GDM1 (cell line): ENCODE data around the gene SRPRB.

Experiments used
- DNase-seq: peaks from one replicate; lab custom pipeline; 2025; lab: John Stamatoyannopoulos, UW

Gene SRPRB

GRCh38 chr3:133840767-133841166, 35.2 kb downstream of the SRPRB start:
- no peak for DNase-seq

GRCh38 chr3:133841196-133841595, 35.6 kb downstream of the SRPRB start:
- DNase-seq, result no peak

DNA sequence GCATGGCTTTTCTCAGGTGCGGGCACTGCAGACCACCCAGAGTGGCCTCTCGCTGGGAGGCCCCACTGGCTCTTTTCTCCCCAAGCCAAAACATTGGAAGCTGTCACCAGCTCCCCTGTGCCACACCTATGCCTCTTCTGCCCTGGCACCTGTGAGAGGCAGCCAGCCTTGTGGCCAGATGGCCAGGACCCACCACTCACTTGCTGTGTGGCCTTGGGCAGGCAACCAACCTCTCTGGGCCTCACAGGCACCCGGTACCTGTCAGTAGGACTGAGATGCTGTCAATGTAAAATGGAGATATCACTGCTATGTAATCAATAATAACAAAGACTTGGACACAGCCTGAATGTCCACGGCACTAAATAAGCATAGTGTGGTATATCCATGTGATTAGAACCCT, 36.5 kb downstream of the SRPRB start:
- no peak for DNase-seq

DNA sequence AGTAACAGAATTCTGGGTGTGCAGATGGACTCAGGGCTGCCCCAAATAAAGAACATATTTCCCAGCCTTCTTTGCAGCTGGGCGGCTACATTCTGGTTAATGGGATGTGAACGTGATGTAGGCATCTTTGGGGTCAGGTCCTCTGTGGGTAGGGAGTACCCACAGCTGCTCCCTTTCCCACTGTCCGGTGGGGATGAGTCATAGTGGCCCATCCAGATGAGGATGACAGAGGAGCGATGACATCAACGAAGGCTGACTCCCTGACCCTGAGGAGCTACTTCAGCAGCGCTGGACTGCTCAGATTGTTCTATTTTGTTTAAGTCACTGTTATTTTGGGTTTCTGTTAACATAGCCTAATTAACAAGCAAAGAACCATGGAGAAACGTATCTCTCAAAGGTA, 38.0 kb downstream of the SRPRB start:
- no peak for DNase-seq

GRCh38 chr3:133845127-133845526, 39.5 kb downstream of the SRPRB start:
- no peak for DNase-seq

GRCh38 chr3:133849346-133849745, 43.7 kb downstream of the SRPRB start:
- no peak for DNase-seq

GRCh38 chr3:133850034-133850433, 44.4 kb downstream of the SRPRB start:
- DNase-seq, result no peak

GRCh38 chr3:133851266-133851906, 45.8 kb downstream of the SRPRB start:
- DNase-seq, result no peak

DNA sequence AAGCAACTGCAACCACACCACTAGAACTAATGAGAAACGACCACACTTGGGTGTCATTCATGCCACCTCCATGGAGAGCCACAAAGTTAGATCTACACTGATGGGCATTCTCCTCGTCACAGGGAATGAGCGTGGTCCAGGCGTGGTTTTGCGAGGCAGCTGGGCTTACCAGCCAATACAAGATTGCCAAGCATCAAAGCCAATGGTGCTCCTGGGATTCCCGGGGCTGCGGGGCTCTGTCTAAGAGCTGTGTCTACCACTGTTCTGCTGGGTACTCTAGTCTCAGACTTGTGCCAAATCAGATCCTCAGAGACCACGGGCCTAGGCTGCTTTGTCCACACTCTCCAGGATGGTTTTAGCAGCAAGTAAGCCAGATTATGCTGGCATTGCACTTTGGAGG, 46.3 kb downstream of the SRPRB start:
- no peak for DNase-seq

- DNase-seq, result no peak
Observed at GRCh38 chr3:133853063-133853924, 47.7 kb downstream of the SRPRB start.

DNA sequence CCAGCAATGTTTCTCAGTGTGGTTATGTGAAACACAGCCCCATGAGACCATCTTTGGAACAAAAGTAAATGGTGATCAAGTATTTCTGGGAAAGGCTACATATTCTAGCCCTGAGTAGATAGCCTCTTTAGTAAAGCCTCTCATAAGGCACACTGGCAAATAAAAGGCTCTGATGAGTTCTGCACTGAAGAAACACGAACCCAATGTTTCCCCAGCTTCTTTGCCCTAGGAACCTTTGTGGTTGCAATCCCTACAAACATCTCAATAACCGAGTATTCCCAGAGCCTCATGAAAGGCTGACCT, 48.3 kb downstream of the SRPRB start:
- no peak for DNase-seq

GRCh38 chr3:133854264-133855001, 48.8 kb downstream of the SRPRB start:
- DNase-seq, result no peak

- no peak for DNase-seq
Observed at GRCh38 chr3:133855002-133855370, 49.4 kb downstream of the SRPRB start.

DNA sequence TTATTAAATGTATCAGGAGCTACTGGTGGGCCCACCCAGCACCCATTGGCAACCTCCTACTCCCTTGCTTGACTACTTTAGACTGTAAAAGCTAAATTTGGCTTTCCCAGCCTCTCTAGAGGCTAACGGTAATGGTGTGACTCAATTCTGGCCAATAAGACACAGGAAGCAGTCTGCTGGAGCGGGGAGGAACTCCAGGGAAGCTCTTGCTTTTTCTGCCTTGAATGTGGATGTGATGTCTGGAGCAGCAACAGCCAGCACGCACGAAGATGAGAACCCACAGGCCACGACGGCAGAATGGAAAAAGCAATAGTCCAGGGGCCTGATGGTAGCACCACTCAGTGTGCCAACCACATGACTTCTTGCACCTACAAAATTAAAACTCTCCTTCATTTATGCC, 50.2 kb downstream of the SRPRB start:
- no peak for DNase-seq

- DNase-seq, result no peak
Observed at GRCh38 chr3:133856316-133856715, 50.7 kb downstream of the SRPRB start.

GRCh38 chr3:133857767-133858166, 52.2 kb downstream of the SRPRB start:
- DNase-seq, result peak; percentile 32

GRCh38 chr3:133859381-133860234, 54.0 kb downstream of the SRPRB start:
- DNase-seq, result no peak

DNA sequence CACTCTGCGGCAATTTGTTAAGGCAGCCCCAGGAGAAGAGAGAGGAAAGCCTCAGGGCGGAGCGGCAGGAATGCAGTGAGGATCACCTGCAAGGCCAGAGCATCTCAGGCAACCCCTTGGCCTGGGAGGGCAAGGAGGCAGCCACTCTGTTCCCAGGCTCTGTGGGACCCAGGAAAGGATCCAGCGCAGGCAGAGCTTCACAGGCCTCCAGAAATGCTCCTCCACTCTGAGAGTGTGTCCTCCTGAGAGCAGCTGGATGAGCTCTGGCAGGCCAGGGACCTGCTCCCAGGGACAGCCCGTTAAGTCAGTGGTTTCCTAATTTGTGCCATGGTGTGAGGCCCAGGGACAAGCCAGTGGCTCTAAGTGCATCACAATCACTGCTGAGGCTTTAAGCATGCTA, 54.9 kb downstream of the SRPRB start:
- DNase-seq, result no peak

DNA sequence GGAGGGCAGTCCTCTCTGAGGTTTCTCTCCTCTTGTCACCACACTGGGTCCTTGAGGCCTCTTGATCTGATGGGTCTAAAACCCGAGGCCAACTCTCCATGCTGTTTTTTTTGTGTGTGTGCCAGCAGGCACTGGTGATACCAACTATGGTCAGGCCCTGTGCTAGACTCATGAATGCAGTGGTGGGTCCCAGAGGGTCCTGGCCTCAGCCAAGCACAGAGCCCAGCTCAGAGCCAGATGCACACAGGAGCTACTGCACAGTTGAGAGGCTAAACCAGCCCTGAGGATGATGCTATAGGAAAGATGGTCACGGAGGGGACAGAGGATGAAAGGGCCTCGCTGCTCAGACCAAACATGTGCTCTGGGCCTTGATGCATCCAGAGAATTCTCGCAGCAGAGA, 56.5 kb downstream of the SRPRB start:
- DNase-seq, result no peak

- no peak for DNase-seq
Observed at GRCh38 chr3:133863911-133864310, 58.3 kb downstream of the SRPRB start.

DNA sequence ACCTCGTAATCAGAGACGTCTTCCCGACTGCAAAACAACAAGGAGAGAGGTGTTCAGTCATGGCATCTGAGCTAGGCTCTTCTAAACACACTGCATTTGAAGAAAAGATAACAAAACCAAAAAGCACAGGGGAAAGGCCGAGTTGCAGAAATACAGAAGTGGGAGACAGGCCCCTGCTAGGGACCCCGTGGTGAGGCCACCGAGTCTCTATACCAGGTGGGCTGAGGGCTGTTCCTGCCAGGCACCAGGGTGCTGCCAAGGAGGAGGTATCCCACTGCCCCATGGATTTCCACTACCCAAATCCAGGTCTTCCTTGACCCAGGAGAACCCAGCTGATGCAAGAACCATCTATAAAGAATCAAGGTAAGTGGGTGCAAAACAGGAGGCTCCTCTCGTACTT, 59.0 kb downstream of the SRPRB start:
- DNase-seq, result no peak

DNA sequence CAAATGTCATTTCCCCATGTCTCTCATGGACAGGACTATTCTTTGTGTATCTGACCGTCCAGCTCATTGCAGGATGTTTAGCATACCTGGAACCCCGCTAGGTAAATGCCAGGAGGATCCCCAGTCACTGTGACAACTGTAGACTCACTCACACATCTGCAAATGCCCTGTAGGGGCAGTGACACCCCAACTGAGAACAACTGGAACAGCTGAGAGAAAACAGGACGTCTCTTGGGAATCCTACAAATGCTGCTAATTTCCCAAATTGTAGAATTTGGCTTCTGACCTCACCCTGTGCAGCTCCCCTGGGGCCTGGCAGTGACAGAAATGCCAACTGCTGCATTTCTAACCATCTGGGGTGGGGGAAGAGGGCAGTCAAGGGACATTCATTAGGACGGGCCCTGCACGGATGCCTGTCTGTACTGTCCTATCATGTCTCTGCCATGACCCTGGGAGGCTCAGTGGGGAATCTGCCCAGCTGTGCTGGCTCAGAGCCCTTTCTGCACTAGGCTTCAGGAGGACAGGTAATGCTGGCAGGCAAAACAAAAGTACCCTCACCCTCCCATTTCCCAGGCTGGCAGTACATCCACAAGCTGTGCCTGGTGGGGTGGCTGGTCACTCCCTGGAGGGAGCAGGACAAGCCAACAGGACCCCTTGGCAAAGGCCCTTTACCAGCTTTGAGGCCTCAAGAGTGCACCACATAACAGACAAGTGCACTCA, 59.7 kb downstream of the SRPRB start:
- no peak for DNase-seq
